Measurements from ENCODE around the gene ARPC3.

DNA sequence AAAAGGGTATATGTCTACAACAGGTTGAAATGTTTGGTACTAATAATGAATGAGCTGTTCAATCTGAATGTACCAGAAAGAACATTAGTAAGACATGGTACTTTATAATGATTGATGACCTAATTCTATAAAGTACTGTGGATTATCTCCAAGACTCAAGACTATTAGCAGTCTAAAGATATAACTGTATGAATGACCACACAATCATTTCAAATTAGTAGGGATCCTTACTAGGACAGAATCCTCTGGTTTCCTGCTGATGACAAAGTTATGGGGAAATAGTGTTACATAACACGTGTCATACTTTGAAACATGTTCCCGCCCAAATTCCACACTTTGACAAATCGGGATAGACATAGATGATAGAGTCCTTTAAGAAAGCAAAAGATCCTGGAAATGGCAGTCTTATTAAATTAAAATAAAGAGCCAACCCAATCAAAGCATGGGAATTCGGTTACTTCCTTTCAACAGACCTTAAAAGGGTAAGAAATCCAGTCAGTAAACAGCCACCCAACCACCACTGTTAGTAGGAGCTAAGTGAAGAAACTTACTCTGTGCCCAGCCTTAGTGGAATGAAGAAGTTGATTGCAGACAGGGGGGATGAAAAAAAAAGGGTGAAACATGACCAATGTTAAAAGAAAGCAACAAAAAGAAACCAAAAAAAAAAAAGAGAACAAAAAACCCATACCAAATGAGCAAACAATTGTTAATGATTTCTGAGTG lies 49.0 kb upstream of the ARPC3 start:
- TF ChIP-seq, protein P1, sequence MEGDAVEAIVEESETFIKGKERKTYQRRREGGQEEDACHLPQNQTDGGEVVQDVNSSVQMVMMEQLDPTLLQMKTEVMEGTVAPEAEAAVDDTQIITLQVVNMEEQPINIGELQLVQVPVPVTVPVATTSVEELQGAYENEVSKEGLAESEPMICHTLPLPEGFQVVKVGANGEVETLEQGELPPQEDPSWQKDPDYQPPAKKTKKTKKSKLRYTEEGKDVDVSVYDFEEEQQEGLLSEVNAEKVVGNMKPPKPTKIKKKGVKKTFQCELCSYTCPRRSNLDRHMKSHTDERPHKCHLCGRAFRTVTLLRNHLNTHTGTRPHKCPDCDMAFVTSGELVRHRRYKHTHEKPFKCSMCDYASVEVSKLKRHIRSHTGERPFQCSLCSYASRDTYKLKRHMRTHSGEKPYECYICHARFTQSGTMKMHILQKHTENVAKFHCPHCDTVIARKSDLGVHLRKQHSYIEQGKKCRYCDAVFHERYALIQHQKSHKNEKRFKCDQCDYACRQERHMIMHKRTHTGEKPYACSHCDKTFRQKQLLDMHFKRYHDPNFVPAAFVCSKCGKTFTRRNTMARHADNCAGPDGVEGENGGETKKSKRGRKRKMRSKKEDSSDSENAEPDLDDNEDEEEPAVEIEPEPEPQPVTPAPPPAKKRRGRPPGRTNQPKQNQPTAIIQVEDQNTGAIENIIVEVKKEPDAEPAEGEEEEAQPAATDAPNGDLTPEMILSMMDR (IDR thresholded peaks at IDR 0.05), result no peak
- TF ChIP-seq POLR2A (IDR thresholded peaks at IDR 0.05), result no peak
